SHP77 treated with DMSO at 0.1 percent for 48 hours (cell line): ENCODE measurements around the gene PINLYP.

Experiments used
- DNase-seq: peaks from one replicate; lab custom pipeline; 2025; lab: John Stamatoyannopoulos, UW

Gene PINLYP

DNA sequence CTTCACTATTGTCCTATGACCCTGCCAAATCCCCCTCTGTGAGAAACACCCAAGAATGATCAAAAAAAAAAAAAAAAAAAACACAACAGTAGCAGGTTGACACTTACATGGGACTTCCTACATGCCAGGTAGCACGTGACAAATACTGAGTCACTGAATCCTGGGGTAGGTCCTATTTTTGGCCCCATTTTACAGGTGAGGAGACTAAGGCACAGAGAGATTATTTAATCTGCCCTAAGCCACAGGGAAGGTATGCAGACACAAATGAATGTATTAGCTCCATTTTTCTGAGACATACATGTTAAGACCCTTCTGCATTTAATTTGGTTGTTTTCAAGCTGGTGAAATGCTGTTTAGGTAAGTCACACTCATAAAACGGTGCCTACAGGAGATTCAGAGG lies 26.9 kb upstream of the PINLYP start:
- no peak for DNase-seq

DNA sequence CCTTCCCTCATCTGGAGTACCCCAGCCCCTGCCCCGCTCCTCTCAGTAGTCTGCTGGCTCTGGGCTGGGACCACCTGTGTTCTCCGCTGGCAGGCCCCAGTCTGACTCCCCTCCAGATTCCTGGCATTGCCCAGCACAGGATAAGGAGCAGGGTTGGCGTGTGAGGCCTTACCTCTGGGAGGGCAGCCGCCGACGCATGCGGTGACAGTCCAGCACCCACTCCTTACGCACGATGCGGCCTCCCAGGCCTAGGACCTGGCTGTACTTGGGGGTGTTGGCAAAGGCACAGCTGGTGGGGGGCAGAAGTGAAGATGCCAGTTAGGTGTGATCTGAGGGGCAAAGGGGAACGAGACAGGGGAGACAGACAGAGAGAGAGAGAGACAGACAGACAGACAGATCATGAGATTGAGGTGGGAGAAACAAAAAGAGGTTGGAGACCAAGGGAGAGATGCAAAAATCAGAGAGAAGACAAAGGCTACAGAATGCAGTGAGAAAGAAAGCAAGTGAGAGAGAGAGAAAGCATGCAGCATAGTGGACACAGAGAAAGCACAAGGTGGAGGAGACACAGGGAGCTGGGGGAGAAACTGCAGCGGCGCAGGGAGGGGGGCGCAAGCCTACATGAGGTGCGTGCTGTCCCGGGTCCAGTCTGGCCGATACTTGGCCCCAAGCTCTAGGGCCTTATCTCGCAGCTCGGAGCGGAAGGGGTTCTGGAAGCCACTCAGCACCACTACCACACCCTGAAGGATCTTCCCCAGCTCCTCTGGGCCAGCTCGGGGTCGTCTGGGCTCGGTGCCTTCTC lies 24.0 kb upstream of the PINLYP start:
- DNase-seq, result no peak

DNA sequence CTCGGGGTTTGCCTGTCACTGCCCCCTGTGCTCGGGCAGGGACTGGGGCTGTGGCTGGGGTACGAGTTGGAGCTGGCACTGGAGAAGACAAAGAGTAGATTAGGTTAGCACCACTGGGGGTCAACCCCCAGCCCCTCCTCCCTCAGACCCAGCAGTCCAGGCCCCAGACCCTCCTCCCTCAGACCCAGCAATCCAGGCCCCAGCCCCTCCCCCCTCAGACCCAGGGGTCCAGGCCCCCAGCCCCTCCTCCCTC lies 23.5 kb upstream of the PINLYP start:
- DNase-seq, result no peak

DNA sequence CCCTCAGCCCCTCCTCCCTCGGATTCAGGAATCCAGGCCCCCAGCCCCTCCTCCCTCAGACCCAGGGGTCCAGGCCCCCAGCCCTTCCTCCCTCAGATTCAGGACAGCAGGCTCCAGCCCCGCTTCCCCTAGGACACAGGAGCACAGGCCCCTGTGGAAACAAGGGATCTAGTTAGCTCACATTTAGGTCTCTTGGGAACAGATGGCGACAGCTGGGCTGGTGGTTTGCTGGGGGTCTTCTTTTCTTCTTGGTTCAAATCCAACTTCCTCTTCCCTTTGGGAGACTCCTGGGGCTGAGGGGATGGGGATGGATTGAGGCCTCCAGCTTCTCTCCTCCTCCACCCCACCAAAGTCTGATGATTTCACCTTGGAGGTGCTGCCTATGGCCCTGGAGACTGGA lies 23.0 kb upstream of the PINLYP start:
- no peak for DNase-seq

DNA sequence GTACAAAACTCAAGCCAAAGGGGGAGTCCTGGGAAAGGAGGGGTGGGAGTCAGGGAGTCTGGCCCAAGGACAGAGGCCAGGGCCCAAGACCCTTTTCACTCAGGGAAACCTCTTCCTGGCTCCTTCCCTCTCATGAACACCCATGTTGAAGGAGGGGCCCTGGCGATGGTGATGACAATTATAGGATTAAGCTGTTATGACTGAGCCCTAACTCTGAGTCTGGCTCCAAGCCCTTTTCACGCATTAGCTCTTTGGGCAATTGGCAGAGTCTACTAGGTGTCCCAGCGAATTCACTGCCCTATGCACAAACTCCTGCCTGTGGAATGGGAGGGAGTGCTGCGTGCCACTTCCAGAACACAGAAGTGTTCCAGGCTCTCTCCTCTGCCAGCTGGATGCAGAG lies 21.9 kb upstream of the PINLYP start:
- DNase-seq, result no peak

DNA sequence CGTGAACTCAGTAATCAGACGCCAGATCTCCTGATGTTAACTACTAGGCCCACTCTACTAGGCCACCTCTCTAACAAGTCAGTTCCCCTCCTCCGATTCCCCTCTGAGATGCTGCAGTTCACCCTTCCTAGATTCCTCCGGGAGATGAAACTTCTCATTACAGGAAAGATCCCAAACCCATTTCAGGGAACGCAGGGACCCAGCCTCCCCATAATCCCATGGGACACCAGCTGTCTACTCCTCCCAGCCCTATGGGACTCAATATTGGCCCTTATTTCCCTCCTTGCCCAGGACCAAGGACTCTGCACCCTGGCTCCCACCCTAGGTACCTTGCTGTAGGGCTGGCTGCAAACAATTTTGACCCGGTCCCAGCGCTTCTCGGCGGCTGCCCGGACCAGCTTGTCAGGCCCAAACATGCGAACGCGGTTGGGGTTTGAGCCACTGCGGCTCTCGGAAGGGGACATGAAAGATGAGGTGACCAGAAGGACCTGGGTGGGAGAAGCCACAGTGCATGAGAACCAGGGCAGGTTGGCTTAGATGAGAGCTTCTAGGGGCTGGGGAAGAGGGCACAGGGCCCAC lies 21.2 kb upstream of the PINLYP start:
- no peak for DNase-seq

DNA sequence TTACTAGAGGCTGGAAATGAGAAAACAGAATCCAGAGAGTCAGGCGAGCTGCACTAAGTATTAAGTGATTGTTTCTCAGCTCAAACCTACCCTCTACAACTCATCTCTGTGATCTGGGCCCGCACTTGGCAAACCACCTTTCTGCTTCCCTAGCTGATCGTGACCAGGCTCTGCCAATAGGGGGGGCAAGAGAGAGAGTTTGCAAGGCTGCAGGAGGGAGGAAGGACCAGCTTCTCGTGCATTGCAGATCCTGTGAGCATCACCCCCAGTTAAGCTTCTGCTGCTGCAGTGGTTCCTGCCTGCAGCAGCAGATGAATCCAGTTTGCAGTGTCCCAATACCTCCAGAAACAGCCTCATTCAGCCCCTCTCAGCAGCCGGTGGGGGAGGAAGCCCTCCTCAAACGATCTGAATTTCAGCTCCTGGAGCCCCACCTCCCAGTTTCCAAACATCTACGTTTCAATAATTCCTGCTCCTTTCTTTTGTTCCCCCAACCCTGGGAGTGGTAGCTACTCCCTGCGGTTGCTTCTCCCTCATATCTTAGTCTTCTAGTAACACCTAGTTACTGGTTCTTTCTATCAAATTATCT lies 20.3 kb upstream of the PINLYP start:
- DNase-seq, result peak; percentile 24

DNA sequence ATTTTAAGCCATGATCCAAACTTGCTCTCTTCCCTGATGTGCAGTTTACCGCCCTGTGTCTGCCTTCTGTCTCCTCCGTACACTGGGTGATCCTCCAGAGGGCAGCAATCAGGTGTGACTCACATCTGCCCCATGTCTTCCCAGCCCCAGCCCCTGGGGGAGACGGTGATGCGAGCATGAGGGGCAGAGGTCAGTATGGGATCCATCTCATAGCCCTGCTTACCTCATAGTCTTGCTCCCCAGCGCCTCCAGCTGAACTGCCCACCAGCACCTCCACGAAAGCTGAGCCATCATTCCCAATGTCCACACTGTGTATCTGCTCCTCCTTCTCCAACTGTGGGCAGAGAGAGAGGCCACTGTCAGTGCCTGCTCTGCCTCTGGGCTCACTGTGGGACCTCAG lies 14.9 kb upstream of the PINLYP start:
- no peak for DNase-seq

DNA sequence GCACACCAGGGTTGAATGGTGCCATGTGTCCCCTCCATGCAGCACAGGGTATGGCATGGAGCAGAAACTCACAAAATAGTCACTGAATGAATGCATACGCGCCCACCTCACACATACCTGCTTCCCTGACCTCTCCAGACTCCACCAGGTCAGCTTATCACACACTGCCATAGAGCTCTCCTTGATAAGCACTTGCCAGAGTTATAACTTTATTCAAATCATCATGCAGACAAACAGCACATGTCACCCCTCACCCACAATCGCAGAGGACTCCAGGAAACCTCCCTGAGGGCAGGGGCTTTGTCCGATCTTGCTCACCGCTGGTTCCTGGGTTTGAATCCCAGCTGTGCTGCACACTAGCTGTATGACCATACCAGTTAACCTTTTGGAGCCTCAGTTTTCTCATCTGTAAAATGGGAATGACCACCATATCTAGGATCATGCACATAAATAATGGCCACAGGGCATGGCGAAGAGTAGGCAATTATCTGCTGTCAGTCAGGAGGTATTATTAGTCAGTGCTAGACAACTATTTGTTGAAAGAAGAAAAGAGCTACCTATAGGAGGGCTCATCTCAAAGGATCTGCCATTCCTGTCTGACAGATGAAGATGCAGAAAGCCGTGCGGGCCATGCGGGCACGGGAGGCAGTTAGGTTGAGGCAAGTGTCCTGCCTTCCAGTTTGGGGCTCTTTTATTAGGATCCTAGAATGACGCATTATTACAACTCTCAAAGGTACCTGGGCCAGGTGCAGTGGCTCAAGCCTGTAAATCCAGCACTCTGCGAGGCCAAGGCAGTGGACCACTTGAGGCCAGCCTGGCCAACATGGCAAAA lies 14.2 kb upstream of the PINLYP start:
- no peak for DNase-seq

DNA sequence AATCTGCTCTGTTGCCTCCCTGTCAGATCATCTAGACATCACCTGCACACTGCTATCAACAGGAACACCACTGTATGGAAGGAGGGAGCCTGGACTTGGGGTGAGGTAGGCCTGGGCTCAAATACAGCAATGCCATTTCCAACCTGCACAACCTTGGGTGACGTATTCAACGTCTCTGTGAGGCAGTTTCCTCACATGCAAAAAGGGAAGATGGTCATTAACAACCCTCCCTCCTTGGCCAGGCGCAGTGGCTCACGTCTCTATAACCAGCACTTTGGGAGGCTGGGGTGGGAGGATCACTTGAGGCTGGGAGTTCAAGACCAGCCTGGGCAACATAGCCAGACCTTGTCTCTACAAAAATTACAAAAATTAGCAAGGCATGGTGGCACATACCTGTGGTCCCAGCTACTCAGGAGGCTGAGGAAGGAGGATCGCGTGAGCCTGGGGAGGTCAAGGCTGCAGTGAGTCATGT lies 13.3 kb upstream of the PINLYP start:
- no peak for DNase-seq

DNA sequence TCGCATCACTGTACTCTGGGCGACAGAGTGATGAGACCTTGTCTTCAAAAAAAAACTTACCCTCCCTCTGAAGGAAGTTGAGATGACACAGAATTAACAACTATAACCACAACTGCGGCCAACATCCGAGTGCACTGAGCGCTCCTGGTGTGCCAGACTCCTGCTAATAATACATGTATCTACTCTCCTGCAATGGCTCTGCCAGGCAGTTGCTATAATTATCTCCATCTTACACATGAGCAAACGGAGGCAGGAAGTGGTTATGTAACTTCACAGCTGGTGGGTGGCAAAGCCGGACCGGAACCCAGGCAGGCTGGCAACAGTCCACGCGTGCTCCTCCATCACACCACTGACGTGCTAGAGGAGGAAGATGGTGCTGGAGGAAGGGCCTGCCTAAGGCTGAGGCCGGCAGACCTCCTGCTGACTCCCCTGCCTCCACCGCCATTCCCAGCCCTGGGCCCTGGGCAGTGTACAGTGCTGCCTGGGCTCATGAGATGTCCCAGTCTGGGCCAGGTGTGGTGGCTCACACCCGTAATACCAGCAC lies 12.8 kb upstream of the PINLYP start:
- no peak for DNase-seq

DNA sequence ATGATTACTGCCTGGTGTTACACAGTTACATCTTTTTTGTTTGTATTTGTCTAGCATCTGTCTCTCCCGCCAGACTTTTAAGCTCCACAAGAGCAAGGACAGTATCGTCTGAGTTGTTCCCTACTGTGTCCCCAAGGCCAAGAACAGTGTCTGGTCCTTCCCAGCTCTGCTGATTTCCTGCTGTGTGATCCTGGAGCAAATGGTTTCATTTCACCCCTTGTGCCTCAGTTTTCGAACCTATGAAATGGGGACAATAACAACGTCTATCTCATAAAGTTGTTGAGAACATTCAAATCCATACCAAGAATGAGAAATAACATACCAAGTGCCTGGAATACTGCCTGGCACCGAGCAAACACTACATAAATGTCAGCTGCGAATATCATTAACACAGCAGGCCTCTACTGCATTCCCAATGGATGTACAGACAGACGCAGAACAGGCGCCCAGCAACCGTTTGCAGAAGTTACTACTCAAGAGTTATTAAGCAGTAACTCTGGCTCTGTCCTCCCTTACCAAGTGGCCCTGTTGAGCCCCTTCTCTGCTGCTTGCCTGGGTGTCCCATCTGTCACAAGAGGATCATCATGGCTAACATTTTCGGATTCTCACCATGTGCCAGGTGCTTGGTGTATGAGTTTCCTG lies 11.7 kb upstream of the PINLYP start:
- no peak for DNase-seq

DNA sequence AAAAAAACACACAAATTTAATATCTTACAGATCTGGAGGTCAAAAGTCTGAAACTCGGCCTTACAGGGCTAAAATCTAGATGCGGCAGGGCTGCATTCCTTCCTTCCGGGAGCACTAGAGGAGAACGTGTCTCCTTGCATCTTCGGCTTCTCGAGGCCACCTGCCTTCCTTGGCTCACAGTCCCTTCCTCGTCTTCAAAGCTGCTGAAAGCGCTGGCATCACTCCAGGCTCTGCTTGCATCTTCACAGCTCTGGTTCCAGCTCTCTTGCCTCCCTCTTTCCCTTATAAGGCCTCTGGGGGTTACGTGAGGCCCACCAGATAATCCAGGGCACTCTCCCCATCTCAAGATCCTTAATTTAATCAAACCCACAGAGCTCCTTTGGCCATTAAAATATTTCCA lies 10.8 kb upstream of the PINLYP start:
- DNase-seq, result no peak

DNA sequence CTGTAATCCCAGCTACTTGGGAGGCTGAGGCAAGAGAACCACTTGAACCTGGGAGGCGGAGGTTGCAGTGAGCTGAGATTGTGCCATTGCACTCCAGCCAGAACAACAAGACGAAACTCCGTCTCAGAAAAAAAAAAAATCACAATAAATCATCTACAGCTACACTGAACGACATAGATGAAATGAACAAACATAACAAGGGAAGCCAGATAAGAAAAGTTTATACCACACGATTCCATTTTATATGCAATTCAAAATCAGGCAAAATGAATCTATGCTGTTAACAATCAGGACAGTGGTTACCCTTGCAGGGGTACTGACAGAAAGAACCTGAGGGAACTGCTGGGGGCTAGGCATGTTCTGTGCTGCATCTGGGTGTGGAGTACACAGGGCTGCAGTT lies 5.9 kb upstream of the PINLYP start:
- DNase-seq, result no peak

DNA sequence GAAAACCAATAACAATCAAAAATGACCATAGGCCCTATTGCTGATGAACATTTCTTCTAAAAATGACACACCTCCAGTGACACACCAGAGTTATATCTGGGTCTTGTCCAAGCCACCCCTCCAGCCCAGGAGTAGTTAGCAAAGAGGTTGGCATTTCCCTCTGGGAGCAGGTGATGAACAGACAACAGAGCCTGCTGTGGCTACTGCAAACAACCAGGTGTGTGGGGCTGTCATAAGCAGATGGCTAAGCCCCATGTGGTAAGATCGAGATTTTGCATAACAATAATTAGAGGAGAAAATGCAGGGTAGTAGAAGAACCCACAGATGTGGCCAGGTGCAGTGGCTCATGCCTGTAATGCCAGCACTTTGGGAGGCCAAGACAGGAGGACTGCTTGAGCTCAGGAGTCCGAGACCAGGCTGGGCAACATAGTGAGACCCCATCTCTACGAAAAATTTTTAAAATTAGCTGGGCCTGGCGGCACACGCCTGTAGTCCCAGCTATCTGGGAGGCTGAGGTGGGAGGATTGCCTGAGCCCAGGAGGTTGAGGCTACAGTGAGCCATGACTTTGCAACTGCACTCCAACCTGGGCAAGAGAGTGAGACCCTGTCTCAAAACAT lies 5.3 kb upstream of the PINLYP start:
- peak; percentile 16 for DNase-seq

DNA sequence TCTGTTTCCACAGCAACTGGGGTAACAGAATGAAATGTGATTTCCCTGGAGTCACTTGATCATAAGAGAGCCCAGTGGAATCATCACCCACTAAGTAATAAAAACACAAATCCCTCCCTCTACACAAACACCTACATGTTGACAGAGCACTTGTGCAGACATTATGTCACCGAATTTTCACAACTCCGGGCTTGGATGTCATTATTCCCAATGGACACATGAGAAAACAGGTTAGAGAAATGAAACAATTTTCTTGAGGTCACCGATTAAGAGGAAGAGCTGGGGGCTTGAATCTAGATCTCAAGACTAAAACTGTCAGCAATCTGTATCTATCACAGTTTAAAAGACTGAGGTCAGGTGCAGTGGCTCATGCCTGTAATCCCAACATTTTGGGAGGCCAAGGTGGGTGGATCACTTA lies 3.4 kb upstream of the PINLYP start:
- DNase-seq, result peak; percentile 22

DNA sequence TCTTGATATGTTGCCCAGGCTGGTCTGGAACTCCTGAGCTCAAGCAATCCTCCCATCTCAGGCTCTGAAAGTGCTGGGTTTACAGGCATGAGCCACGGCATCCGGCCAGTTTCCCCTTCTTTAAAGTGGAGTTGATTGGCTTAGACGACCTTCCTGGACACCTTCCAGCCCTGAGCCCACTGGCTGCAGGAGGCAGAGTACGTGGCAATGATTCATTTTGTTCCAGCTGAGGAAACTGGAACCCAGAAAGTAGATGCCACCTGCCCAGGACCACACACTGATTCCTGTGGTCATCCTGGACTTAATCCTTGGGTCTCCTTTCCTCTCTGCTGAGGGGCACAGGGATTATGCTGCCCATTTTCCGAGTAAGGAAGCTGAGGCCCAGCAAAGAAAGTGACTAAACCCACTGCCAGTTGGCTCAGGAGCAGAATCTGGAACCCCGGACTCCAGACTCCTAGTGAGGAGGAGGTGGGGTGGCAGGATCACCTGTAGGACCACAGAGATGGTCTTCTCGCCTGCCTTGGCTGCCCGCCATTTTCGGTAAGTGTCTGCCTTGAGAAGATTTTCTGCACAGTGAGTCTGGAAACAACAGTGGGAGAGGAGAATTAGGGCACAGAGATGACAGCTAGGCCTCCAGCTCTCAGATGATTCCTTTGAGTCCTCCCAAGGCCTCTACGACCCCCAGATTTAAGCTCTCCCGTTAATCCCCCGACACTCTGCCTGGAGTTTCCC lies 1.0 kb upstream of the PINLYP start:
- no peak for DNase-seq

DNA sequence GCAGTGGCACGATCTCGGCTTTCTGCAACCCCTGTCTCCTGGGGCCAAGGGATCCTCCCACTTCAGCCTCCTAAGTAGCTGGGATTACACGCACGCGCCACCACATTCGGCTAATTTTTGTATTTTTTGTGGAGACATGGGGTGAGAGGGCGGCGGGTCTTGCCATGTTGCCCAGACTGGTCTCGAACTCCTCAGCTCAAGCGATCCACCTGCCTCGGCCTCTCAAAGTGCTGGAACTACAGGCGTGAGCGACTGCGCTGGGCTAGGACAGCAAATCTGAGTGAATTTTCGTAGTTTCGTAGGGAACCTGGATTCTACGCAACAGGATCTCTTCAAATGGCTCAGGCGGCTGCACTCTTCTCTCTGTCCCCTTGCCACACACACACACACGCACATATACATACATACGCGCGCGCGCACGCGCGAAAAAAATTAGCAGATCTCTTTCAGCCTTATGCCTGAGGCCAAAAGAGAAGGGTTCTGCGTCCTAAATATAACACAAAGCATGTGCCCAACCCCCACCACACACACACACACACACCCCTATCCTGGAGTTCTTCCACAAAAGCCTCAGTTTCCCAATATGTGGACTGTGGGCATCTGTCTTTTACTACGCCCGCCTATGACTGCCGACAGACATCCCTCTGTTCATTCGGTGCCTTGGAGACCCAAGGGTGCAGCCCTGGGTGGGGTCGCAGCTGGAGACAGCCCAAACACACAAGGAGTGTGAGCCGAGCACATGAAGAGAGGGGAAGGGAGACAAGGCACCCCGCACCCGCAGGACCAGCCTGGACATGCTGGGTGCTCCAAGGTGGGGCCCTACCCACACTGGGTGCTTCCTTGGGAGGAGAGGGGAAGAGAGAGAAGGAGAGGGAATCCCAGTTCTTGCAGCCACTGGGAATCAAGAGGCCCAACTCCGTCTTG lies 616 bp downstream of the PINLYP start:
- DNase-seq, result peak; percentile 57

DNA sequence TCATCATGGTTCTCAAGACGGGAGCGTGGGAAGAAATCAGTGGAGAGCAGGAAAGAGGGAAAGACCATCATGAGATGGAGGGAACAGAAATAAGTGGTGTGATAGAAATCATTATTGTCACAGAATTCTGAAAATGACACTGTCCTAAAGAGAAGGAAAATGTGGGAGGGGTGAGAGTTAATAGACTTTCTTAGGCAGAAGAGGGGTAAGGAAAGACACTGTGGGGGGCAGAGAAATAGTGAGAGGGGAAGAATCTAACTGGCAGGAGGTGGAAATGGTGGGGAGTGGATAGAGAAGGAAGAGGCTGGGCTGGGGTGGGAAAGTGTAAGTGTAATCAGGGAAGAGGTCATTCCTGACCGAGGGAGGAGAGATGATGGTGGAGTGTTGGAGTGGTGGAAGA lies 3.2 kb downstream of the PINLYP start:
- DNase-seq, result no peak

DNA sequence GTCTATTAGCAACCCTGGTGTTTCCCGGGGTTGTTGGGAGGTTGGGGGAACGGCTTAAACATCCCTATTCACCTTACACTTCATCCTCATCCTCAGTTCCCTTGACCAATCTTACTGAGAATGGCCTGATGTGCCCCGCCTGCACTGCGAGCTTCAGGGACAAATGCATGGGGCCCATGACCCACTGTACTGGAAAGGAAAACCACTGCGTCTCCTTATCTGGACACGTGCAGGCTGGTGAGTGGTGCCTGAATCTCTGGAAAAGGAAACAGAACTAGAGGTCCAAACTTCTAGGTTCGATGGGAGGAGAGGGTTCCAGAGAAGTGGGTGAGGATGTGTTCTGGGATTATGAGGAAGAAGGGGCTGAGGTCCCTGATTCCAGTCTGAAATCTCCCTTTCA lies 5.9 kb downstream of the PINLYP start:
- DNase-seq, result no peak
